Spleen (tissue), 7 donors: ENCODE data around the gene C22orf39.

Experiments
- POLR2A ChIP-seq, 3 donors: fragments of 450-650 bp; IDR thresholded peaks; one replicate each; pipeline ENCODE4 v1.5.1; 2017; ENCODE audit warnings: antibody characterized with exemption in 3 of 3, mild to moderate bottlenecking in 1 of 3
- POLR2AphosphoS5 ChIP-seq, 3 donors: sonication (generic); formaldehyde crosslinking; IDR thresholded peaks; one replicate each; pipeline ENCODE4 v1.5.1; 2017; ENCODE audit warnings: antibody characterized with exemption in 3 of 3
- TF ChIP-seq, protein P1 (sequence below), 11 experiments: fragments of 200-600 bp in 7 of 11; fragments of 450-650 bp in 4 of 11; sonication (generic) in 4 of 11; IDR thresholded peaks in 8 of 11; conservative IDR thresholded peaks in 3 of 11; 1 replicate in 7 of 11; 2 replicates in 4 of 11; pipeline versions ENCODE4 v1.4.0 to v1.8.0; 2016 to 2021; ENCODE audit warnings: antibody characterized with exemption in 11 of 11, inconsistent platforms in 4 of 11, mild to moderate bottlenecking in 1 of 11
- donor health status: DM: no; HTN: no; CAD: no; lungs with moderate emphysema.
- donor health status: DM: no; HTN: no; CAD: no.
- donor health status: DM: no; HTN: no; CAD: no.

DNA sequence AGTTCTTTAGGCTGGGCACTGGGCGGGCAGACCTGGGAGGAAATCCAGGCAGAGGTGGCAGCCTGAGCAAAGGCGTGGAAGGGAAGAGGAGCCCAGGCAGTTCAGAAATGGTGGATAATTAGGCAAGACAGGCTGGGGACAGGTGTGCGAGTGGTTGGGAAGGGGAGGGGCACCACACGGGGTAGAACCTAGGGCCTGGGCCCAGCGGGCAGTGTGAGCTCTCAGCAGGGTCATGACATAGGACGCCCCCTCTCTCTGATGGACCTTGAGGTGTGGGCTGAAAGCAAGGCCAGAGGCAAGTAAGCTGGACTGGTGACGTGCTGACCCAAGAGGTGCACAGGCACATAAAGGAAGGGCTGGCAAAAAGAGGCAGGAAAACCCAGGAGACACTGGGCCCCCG, 24.7 kb upstream of the C22orf39 start:
- TF ChIP-seq, protein P1, sequence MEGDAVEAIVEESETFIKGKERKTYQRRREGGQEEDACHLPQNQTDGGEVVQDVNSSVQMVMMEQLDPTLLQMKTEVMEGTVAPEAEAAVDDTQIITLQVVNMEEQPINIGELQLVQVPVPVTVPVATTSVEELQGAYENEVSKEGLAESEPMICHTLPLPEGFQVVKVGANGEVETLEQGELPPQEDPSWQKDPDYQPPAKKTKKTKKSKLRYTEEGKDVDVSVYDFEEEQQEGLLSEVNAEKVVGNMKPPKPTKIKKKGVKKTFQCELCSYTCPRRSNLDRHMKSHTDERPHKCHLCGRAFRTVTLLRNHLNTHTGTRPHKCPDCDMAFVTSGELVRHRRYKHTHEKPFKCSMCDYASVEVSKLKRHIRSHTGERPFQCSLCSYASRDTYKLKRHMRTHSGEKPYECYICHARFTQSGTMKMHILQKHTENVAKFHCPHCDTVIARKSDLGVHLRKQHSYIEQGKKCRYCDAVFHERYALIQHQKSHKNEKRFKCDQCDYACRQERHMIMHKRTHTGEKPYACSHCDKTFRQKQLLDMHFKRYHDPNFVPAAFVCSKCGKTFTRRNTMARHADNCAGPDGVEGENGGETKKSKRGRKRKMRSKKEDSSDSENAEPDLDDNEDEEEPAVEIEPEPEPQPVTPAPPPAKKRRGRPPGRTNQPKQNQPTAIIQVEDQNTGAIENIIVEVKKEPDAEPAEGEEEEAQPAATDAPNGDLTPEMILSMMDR (IDR thresholded peaks at IDR 0.05 in 8 of 11, conservative IDR thresholded peaks at IDR 0.05 in 3 of 11), result no peak
- TF ChIP-seq POLR2AphosphoS5 (IDR thresholded peaks at IDR 0.05) (no peak), POLR2A (IDR thresholded peaks at IDR 0.05) (no peak)
